GM23248 (cell line): Measurements from ENCODE around the gene PHB1.

Source experiments
- EZH2 ChIP-seq: fragments of 200-600 bp; sonication (generic); IDR thresholded peaks from 2 replicates; pipeline ENCODE4 v1.6.1; 2018; ENCODE audit warnings: antibody characterized with exemption, mild to moderate bottlenecking; ENCODE audit not compliant: insufficient read depth, poor library complexity, severe bottlenecking
- EZH2phosphoT487 ChIP-seq: fragments of 200-600 bp; sonication (generic); IDR thresholded peaks from 2 replicates; pipeline ENCODE4 v1.6.1; 2018; ENCODE audit warnings: antibody characterized with exemption, moderate library complexity, mild to moderate bottlenecking, low read depth; ENCODE audit not compliant: insufficient read depth

DNA sequence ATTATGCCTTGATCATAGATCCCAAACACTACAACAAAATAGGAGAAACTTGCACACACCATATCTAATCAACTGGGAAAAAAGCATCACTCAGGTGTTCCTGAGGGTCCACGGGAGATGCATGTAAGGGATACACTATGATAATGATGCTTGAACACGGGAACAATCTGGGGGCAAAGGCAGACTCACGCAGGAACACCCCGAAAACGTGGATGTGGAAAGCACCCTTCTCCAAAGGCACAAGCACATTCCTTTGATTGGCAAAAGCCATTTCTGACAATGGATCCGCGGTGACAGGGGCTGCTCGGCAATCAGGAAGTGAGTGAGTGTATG is 53.9 kb downstream of the PHB1 start:
- no peak for TF ChIP-seq EZH2
- TF ChIP-seq EZH2phosphoT487: no peak
